NCI-H2171 treated with DMSO at 0.1 percent for 48 hours (cell line): ENCODE measurements around the gene PFKFB4.
"Not testable (repeated sequence)": the region's sequence is repeated elsewhere in the genome, so short reads cannot be mapped to it uniquely, and the experiment has no call there.

ENCODE experiments used
- DNase-seq: peaks from one replicate; lab custom pipeline; 2025; lab: John Stamatoyannopoulos, UW

The PFKFB4 gene

GRCh38 chr3:48558493-48559134, 2.0 kb upstream of the PFKFB4 start:
- DNase-seq = no peak

DNA sequence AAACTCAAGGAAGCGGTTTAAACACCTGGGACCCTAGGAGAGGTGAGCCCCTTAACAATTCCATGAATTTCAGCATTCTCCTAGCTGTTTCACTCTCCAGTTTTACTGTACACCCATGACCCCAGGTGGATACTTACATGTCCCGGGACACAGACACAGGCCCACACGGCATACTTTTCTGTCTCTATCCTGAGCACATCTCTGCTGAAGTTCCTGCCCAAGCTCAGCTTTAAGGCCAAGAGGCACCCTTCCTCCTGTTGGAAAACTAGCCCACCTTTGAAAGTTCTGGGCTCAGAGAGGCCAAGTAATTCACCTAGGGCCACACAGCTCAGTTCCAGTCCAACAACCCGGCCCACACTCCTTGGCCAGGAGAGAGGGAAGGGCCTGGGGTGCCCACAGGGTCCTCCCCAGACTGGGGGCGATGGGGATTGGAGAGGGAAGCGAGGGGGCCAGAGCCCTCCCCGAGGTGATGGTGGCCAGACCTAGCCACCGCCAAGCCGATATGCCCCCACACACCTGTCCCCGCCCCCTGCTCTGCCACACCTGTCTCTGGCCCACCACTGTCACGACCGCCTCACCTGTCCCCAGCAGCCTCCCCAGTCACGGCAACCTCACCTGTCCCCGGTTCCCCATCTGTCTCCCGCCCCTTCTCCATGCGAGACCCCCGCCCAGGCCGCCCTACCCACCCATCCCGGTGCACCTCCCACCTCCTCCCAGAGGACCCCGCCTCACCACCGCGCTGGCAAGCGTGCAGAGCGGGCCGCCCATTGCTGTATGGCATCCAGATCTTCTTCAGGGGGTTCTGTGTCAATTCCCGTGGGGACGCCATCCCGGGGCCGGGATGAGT, 431 bp downstream of the PFKFB4 start:
- no peak for DNase-seq

DNA sequence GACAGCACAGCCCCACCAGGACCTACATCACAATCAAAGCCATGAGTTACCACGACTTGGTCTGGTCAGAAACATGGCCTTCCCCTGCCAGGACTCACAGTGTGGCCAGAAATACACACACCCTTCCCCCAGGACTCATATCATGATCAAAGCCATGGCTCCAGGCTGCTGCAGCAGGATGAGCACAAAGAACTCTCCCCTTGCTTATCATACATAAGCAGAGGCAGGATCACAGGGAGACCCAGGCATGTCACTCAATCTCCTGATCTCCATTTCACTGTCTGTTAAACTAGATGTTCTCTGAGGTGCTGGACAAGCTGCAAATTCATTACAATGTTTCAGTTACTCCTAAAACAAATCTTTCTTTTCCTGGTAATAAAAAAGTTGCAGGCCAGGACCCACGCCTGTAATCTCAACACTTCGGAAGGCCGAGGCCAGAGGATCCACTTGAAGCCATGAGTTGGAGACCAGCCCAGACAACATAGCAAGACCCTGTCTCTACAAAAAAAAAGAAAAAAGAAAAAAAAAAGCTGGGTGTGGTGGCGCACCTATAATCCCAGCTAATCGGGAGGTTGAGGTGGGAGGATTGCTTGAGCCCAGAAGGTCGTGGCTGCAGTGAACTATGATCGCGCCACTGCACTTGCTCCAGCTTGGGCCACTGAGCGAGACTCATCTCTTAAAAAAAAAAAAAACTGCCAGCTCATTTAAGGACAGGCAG, 1.2 kb downstream of the PFKFB4 start:
- no peak for DNase-seq

DNA sequence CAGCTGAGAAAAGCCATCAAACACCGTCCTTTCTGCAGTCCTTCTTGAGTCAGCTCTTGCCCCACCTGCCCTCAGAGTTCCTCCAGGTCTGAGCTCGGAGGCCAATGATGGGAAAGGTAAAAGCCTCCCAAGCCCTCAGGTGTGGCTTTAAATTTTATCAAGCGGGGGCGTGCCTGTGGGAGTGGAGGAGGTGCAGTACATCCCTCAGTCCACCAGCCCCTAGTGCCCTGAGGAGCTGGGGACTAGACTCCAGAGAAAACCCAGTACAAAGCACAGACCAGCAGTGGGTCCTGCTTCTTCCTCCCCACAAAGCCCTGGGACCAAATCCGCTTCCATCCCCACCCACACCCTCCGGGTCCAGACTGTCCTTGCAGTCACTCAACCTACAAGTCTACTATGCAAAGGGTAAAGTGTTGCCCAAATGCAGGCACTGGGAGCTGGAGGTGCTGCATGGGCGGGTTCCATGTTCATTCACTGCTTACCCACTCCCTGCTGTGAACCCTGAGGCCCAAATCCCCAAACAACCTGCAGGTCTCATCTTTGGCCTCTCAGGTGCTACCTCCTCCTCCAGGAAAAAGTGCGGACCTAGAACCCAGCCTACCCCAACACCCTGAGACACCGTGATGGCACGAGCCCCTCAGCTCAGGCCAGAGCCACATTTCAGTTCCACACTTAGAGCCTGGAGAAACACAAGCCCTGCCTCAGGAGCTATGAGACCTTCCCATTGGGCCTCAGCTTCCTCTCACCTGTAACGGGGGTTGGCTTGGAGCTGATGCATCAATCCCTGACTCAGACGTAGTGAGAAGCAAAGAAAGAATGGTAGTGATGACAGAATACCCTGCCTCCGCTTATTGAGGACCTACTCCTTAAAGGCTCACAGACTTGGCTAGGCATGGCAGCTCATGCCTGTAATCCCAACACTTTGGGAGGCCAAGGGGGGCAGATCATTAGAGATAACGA, 2.4 kb downstream of the PFKFB4 start:
- DNase-seq = no peak

DNA sequence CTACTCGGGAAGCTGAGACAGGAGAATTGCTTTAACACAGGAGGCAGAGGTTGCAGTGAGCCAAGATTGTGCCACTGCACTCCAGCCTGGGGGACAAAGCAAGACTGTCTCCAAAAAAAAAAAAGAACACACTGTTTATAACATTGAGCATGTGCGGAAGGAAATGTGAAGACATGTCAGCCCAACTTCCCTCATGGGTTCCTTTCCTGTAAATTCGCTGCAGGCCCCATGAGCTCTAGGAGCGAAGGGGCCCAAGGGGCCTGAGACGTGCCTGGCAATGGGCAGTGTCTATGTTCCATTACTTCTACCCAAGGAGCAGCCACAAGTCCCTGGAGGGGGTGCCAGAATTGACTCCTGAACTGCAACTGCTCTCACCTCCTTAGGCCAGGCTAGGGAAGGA, 3.2 kb downstream of the PFKFB4 start:
- no peak for DNase-seq

- DNase-seq = no peak
Measured at GRCh38 chr3:48552111-48552951, 4.3 kb downstream of the PFKFB4 start.

GRCh38 chr3:48551651-48552050, 5.0 kb downstream of the PFKFB4 start:
- not testable (repeated sequence) for DNase-seq

DNA sequence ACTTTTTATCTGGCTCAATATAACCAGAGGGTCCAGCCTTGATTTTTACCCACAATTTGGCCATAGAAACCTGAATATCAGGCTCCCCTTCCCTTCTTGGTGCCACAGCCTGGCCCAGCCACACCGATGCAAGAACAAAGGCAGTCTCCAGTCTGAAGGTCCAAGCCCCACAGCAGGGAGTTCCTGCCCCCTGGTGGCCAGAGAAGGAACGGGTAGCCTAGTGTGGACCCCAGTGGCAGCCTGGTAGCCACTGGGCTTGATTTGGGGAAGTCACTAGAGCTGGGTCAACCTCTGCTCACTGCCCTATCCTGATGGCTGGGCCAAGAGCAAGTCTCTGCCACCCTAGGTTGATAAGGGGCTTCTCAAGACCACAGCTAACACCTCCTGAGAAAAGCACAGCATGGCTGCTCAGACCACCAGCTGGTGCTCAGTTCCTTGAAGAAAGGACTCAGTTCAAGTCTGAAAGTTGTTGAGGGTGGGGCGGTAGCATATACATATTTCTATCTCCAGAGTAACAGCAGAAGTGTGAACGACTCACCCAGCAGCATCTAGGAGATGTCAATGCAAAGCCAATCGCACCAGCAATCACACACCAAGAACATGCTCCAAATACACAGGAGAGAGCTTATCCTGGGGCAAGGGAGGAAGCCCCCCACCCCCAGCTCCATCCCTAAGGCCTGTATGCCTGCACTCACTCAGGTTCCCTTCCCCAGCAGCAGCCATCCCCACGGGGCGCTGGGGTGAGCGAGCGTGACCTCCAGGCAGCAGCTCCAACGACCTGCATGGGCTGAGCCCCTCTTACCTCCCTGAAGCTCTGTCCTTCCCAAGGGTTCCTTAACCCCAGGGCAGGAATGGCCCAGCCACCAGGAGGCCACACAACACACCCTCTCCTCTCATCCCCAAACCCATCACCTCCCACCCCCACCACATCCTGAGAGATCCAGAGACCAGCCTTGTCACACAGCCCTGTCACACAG, 7.6 kb downstream of the PFKFB4 start:
- peak; percentile 29 for DNase-seq

GRCh38 chr3:48548126-48548525, 8.5 kb downstream of the PFKFB4 start:
- DNase-seq = no peak

- no peak for DNase-seq
Measured at GRCh38 chr3:48546203-48546829, 10.3 kb downstream of the PFKFB4 start.

GRCh38 chr3:48544141-48544540, 12.5 kb downstream of the PFKFB4 start:
- no peak for DNase-seq

DNA sequence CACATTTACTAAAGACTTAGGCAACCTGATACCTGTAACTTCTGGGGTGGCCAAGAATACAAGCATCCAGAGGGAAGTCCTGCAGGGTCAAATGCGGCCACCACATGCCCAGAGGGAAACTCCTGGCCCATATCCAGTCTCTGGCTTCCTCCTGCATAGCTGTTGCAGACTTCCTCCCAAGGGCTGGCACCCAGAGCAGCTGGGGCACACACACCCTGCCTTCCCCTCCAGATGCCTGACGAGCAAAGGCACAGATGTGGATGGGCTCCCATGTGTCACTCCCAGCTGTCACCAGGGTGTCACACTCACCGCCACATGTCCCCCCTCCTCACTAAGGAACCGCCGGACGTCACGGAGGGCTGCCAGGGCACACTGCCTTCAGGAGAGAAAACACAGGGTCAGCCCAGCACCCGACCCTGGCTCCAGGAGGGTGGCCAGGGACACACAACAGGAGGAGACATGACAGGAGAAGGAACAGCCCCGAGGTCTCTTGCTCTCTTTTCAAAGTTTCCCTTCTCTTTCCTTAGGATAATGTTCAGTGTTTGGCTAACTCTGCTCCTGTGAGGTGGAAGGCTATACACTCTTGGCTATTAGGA, 13.2 kb downstream of the PFKFB4 start:
- peak; percentile 64 for DNase-seq

DNA sequence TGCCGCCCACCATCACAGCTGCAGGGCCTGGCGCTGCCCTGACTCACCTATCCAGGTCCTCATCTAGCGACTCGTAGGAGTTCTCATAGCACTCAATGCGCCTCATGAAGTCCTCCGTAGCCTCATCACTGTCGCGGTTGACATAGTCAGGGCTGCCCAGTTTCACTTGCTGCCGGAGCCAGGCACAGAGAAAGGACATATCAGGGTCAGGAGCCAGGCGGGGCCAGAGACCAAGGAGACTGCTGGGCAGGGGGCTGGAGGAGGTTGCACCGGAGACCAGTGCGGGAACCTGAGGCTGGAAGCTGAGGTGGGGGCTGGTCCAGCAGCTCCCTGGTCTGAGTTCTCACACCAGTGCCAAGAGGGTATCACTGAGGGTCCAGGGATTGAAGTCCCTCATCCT, 18.2 kb downstream of the PFKFB4 start:
- DNase-seq = no peak

DNA sequence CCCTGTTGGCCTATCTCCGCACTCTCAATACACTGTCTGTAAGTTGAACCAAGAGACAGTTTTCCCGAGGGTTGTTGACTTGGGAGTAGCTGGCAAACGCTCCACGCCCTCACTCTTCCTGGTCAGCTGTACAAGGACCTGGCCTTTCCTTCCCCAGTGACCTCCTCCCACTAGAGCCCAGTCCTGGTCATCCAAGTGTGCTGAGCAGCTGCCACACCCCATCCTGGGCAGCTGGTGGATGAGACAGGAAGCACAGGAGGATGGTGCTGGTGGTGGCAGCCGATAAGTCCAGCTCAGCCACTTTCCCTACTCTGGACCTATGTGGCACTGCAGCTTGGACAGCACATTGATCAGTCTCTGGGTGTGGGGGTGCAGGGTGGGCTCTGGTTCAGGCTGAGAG, 19.8 kb downstream of the PFKFB4 start:
- no peak for DNase-seq

GRCh38 chr3:48536116-48536515, 20.5 kb downstream of the PFKFB4 start:
- no peak for DNase-seq

GRCh38 chr3:48535578-48535977, 21.0 kb downstream of the PFKFB4 start:
- DNase-seq = no peak

DNA sequence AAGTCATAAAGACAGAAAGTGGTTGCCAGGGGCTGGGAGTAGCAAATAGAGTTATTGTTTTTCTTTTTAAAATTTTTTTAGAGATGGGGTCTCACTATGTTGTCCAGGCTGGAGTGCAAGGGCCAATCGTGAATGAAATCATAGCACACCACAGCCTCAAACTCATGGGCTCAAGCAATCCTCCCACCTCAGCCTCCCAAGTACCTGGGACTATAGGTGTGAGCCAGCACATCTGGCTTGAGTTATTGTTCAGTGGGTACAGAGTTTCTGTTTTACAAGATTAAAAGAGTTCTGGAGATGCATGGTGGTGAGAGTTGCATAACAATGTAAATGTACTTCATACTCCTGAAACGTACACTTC, 23.6 kb downstream of the PFKFB4 start:
- DNase-seq = no peak

- DNase-seq = no peak
Measured at GRCh38 chr3:48532271-48532976, 24.2 kb downstream of the PFKFB4 start.
